ENCODE measurements around the gene SMYD2.

DNA sequence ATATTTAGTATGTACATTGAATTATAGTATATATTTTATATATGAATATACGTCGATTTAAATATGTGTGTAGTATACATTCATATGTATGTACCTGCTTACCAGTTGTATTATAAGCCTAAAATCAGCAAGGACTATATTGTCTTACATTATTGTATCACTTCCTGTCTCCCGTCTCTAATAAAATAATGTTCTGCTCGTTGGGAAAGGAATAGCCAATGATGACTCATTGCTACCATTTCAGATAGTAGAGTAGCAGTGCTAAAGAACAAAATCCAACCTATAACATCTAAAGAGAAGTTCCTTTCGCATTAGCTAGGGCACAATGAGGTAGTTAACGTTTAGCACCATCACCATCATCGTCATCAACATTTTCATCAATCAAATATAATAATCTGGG lies 39.9 kb upstream of the SMYD2 start:
- TF ChIP-seq, protein P1, sequence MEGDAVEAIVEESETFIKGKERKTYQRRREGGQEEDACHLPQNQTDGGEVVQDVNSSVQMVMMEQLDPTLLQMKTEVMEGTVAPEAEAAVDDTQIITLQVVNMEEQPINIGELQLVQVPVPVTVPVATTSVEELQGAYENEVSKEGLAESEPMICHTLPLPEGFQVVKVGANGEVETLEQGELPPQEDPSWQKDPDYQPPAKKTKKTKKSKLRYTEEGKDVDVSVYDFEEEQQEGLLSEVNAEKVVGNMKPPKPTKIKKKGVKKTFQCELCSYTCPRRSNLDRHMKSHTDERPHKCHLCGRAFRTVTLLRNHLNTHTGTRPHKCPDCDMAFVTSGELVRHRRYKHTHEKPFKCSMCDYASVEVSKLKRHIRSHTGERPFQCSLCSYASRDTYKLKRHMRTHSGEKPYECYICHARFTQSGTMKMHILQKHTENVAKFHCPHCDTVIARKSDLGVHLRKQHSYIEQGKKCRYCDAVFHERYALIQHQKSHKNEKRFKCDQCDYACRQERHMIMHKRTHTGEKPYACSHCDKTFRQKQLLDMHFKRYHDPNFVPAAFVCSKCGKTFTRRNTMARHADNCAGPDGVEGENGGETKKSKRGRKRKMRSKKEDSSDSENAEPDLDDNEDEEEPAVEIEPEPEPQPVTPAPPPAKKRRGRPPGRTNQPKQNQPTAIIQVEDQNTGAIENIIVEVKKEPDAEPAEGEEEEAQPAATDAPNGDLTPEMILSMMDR (IDR thresholded peaks at IDR 0.05): no peak
- TF ChIP-seq POLR2A (IDR thresholded peaks at IDR 0.05): no peak

All from lower leg skin (tissue), 3 donors.